ENCODE measurements around the gene KLF6. TPM values are rescaled to one million over a fixed set of nuclear protein-coding genes. Genes with fewer than 3 reads are reported as not detected.

KLF6 gene
- polyA plus RNA-seq, 1 of the 3 experiments (the other 2 are of a cell fraction) = 148 TPM

DNA sequence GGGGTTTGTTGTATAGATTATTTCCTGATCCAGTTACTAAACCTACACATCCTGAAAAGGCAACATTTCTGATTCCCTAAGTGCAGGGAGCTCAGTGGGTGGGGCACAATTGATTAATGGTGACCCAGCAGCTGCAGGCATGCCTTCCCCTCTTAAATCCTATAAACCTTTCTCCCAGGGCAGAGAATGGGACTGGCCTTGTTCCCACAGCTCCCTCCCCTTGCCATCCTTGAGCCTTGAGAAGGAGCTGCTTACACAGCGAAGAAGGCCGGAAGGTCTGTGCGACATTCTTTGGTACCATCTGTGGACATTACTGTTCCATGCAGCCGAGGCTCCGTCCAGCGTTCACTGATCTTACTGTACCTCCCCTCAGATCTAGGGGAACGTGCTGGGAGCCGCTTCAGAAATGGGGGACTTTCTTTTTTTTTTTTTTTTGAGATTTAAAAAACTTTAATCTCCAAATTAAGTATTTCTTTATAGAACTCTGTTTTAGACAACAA is 14.3 kb downstream of the KLF6 start:
- Histone ChIP-seq H3K4me2 (no peak overlapping the region), H4K20me1 (ENCODE audit: insufficient read depth) (no peaks in the 10 kb centered on the region), H3K4me1 (ENCODE audit: control insufficient read depth in 1 of 2, insufficient read depth in 2 of 2, low read depth in 1 of 2, low read length in 1 of 2) (peaks cover 2 to 20% of the 10 kb centered on the region in 2 experiments; a peak in 2 of 4 replicates), H3K4me3 (ENCODE audit: low read depth in 2 of 2, low read length in 1 of 2) (no peak overlapping the region), H2AFZ (ENCODE audit: low read depth) (no peak overlapping the region), H3K9ac (no peak overlapping the region), H3K9me2 (no peaks in the 10 kb centered on the region), H3K27me3 (ENCODE audit: insufficient read depth) (no peaks in the 10 kb centered on the region), H3F3A (replicated peaks; ENCODE audit: insufficient read depth) (peaks cover 27% of the 10 kb centered on the region), H3K9me3 (no peaks in the 10 kb centered on the region), H3K27ac (ENCODE audit: low read depth in 2 of 2, low read length in 1 of 2) (no peak overlapping the region), H3K36me3 (replicated peaks in 1 of 2; ENCODE audit: control insufficient read depth in 1 of 2, insufficient read depth in 2 of 2, low read length in 1 of 2) (peaks cover 0 to 1% of the 10 kb centered on the region in 2 experiments), H3K79me2 (ENCODE audit: insufficient read depth) (no peaks in the 10 kb centered on the region)
- POLR2A ChIA-PET = no interaction called here
- TF ChIP-seq MEF2A (IDR thresholded peaks at IDR 0.05; ENCODE audit: borderline replicate concordance, low read depth) = no peak
- TF ChIP-seq, protein P1, sequence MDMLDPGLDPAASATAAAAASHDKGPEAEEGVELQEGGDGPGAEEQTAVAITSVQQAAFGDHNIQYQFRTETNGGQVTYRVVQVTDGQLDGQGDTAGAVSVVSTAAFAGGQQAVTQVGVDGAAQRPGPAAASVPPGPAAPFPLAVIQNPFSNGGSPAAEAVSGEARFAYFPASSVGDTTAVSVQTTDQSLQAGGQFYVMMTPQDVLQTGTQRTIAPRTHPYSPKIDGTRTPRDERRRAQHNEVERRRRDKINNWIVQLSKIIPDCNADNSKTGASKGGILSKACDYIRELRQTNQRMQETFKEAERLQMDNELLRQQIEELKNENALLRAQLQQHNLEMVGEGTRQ (IDR thresholded peaks at IDR 0.05; ENCODE audit: borderline replicate concordance, low read depth, low read length) = no peak
- no peak for TF ChIP-seq YY1 (IDR thresholded peaks at IDR 0.05; ENCODE audit: low read depth)
- TF ChIP-seq EZH2phosphoT487 (IDR thresholded peaks at IDR 0.05; ENCODE audit: borderline replicate concordance, low read depth) = no peak
- TF ChIP-seq RAD21 (IDR thresholded peaks at IDR 0.05; ENCODE audit: low read length) = no peak
- TF ChIP-seq EP300 (IDR thresholded peaks at IDR 0.05; ENCODE audit: borderline replicate concordance in 1 of 2, low read depth in 1 of 2, low read length in 1 of 2) = no peak
- TF ChIP-seq, protein P2, sequence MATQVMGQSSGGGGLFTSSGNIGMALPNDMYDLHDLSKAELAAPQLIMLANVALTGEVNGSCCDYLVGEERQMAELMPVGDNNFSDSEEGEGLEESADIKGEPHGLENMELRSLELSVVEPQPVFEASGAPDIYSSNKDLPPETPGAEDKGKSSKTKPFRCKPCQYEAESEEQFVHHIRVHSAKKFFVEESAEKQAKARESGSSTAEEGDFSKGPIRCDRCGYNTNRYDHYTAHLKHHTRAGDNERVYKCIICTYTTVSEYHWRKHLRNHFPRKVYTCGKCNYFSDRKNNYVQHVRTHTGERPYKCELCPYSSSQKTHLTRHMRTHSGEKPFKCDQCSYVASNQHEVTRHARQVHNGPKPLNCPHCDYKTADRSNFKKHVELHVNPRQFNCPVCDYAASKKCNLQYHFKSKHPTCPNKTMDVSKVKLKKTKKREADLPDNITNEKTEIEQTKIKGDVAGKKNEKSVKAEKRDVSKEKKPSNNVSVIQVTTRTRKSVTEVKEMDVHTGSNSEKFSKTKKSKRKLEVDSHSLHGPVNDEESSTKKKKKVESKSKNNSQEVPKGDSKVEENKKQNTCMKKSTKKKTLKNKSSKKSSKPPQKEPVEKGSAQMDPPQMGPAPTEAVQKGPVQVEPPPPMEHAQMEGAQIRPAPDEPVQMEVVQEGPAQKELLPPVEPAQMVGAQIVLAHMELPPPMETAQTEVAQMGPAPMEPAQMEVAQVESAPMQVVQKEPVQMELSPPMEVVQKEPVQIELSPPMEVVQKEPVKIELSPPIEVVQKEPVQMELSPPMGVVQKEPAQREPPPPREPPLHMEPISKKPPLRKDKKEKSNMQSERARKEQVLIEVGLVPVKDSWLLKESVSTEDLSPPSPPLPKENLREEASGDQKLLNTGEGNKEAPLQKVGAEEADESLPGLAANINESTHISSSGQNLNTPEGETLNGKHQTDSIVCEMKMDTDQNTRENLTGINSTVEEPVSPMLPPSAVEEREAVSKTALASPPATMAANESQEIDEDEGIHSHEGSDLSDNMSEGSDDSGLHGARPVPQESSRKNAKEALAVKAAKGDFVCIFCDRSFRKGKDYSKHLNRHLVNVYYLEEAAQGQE (IDR thresholded peaks at IDR 0.05; ENCODE audit: low read depth, low read length) = no peak
- TF ChIP-seq, protein P3, sequence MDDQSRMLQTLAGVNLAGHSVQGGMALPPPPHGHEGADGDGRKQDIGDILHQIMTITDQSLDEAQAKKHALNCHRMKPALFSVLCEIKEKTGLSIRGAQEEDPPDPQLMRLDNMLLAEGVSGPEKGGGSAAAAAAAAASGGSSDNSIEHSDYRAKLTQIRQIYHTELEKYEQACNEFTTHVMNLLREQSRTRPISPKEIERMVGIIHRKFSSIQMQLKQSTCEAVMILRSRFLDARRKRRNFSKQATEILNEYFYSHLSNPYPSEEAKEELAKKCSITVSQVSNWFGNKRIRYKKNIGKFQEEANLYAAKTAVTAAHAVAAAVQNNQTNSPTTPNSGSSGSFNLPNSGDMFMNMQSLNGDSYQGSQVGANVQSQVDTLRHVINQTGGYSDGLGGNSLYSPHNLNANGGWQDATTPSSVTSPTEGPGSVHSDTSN (IDR thresholded peaks at IDR 0.05) = no peak
- TF ChIP-seq, protein P4, sequence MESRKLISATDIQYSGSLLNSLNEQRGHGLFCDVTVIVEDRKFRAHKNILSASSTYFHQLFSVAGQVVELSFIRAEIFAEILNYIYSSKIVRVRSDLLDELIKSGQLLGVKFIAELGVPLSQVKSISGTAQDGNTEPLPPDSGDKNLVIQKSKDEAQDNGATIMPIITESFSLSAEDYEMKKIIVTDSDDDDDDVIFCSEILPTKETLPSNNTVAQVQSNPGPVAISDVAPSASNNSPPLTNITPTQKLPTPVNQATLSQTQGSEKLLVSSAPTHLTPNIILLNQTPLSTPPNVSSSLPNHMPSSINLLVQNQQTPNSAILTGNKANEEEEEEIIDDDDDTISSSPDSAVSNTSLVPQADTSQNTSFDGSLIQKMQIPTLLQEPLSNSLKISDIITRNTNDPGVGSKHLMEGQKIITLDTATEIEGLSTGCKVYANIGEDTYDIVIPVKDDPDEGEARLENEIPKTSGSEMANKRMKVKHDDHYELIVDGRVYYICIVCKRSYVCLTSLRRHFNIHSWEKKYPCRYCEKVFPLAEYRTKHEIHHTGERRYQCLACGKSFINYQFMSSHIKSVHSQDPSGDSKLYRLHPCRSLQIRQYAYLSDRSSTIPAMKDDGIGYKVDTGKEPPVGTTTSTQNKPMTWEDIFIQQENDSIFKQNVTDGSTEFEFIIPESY (IDR thresholded peaks at IDR 0.05; ENCODE audit: borderline replicate concordance, low read depth) = no peak
- TF ChIP-seq FOXJ3 (CRISPR knock-in tag; IDR thresholded peaks at IDR 0.05) = no peak
- TF ChIP-seq ELF1 (IDR thresholded peaks at IDR 0.05) = no peak
- no peak for TF ChIP-seq TCF12 (IDR thresholded peaks at IDR 0.05)
- no peak for TF ChIP-seq JUND (IDR thresholded peaks at IDR 0.05)
- no peak for TF ChIP-seq MXI1 (IDR thresholded peaks at IDR 0.05; ENCODE audit: low read depth, low read length)
- TF ChIP-seq RFX5 (IDR thresholded peaks at IDR 0.05; ENCODE audit: low read length) = no peak
- TF ChIP-seq NFIC (IDR thresholded peaks at IDR 0.05; ENCODE audit: borderline replicate concordance) = no peak
- TF ChIP-seq GABPA (IDR thresholded peaks at IDR 0.05; ENCODE audit: low read depth) = no peak
- TF ChIP-seq GATA2 (CRISPR knock-in tag; IDR thresholded peaks at IDR 0.05) = no peak
- TF ChIP-seq FOXM1 (IDR thresholded peaks at IDR 0.05; ENCODE audit: low read depth) = no peak
- TF ChIP-seq NRF1 (IDR thresholded peaks at IDR 0.05; ENCODE audit: low read depth, low read length) = no peak
- 95% methylated on average over 8 of the region's 8 CpGs for WGBS (ENCODE audit: low lambda C conversion rate)
- CTCF ChIA-PET = no interaction called here
- DNase-seq = no peak

All from SK-N-SH (cell line).